Pancreas (tissue), 10 donors: ENCODE data around the gene TRMT44. TPM values are rescaled to one million over a fixed set of nuclear protein-coding genes. Genes with fewer than 3 reads are reported as not detected.

ENCODE experiments used
- ATAC-seq, 4 donors: fragments of 200-7000 bp; cut with Tn5 transposase; one replicate each; pipeline versions ENCODE4 v1.8.0 to v1.9.1; 2020; ENCODE audit warnings: mild to moderate bottlenecking in 4 of 4, moderate library complexity in 4 of 4
- DNase-seq, 6 donors: peaks; one replicate each; pipeline ENCODE4 v3.0.0-alpha.2; 2020
- FAIRE-seq: peaks from 2 replicates; lab custom pipeline; 2012; peaks lifted over from hg19 to GRCh38; lab: Jason Lieb, UNC
- H3K27ac ChIP-seq, 4 donors: fragments of 200-600 bp; sonication (generic); 1 replicate in 3 of 4; 2 replicates in 1 of 4; pipeline versions ENCODE4 v1.5.0 to v1.8.0; 2020
- H3K27me3 ChIP-seq, 4 donors: fragments of 200-600 bp; one replicate each; pipeline ENCODE4 v1.8.0; 2021
- H3K36me3 ChIP-seq, 3 donors: fragments of 200-600 bp; sonication (generic) in 1 of 3; one replicate each; pipeline versions ENCODE4 v1.5.0 to v1.8.0; 2020 to 2021
- H3K4me1 ChIP-seq, 3 donors: fragments of 200-600 bp; one replicate each; pipeline ENCODE4 v1.8.0; 2021
- H3K4me3 ChIP-seq, 4 donors: fragments of 200-600 bp; sonication (generic) in 2 of 4; one replicate each; pipeline versions ENCODE4 v1.5.0 to v1.8.0; 2020 to 2021
- H3K9me3 ChIP-seq, 4 donors: fragments of 200-600 bp; one replicate each; pipeline ENCODE4 v1.8.0; 2021
- CTCF ChIP-seq, 4 donors: fragments of 200-600 bp; sonication (generic) in 3 of 4; IDR thresholded peaks; one replicate each; pipeline versions ENCODE4 v1.5.0 to v1.8.0; 2021; ENCODE audit warnings: antibody characterized with exemption in 4 of 4
- WGBS, 2 donors: extraction: QIAGEN DNeasy Blood & Tissue Kit; methylation state at CpG; one replicate each; pipeline ENCODE4 v1.1.7; 2013; 5-methylcytosine and 5-hydroxymethylcytosine counted together
- intact Hi-C, 3 donors: fragments of 100-400 bp; cut with DNase I; formaldehyde crosslinking; loops; one replicate each; pipeline versions ENCODE4 v1.11.1 to v1.14.2; 2022
- polyA plus RNA-seq, 2 donors: library from polyadenylated mRNA; stranded (reverse); fragments of 200-250 nt; gene quantifications; one replicate each; pipeline ENCODE4 v1.2.3, GENCODE V29; 2013
- total RNA-seq, 6 donors: library from RNA; stranded (reverse); fragmentation: NEBNext Ultra II Directional in 4 of 6; extraction: Animal tissue kit (Norgen Biotek cat#: 25700) in 4 of 6; gene quantifications; one replicate each; pipeline versions ENCODE4 v1.2.1 to v1.2.4, GENCODE V29; 2021 to 2023
- donor health status: healthy with polysubstance abuse.
- donor health status: DM: no; HTN: no; CAD: no; lungs with moderate emphysema.
- donor health status: DM: no; HTN: no; CAD: no.
- donor health status: control.
- donor health status: control.
- donor health status: Bipolar disorder and iron deficiency.
- donor health status: DM: yes; HTN: yes; CAD: no.
- donor health status: DM: no; HTN: no; CAD: no.
- donor health status: DM: no; HTN: no; CAD: no.
- donor health status: DM: yes; HTN: yes; CAD: no.

The TRMT44 gene
- total and polyA plus RNA-seq, 8 donors = 6.1 to 14.0 (median 8.7) TPM

GRCh38 chr4:8441499-8442091, 1.0 kb downstream of the TRMT44 start:
- H3K4me3 ChIP-seq = peak overlapping the region; percentile 64 to 100 (median 99)
- H3K9me3 ChIP-seq = no peaks in the 10 kb centered on the region
- intact Hi-C loops = no loop called here
- no peaks in the 10 kb centered on the region for H3K36me3 ChIP-seq
- H3K27ac ChIP-seq = no peak overlapping the region
- no peak for FAIRE-seq
- peaks cover 0 to 30% (median 17%) of the 10 kb centered on the region in 3 donors for H3K4me1 ChIP-seq
- no peak for DNase-seq
- no peak for ATAC-seq
- no peaks in the 10 kb centered on the region for H3K27me3 ChIP-seq
- WGBS, 2 donors = 18 to 22% methylated on average over 17 of the region's 17 CpGs
- no peak for TF ChIP-seq CTCF (IDR thresholded peaks at IDR 0.05)

- Histone ChIP-seq H3K4me3 (peak overlapping the region in 2 of 4 donors; percentile 64 to 99), H3K4me1 (peaks cover 0 to 22% (median 17%) of the 10 kb centered on the region in 3 donors), H3K27me3 (no peaks in the 10 kb centered on the region), H3K36me3 (peaks cover 0 to 5% (median 0%) of the 10 kb centered on the region in 3 donors), H3K27ac (no peak overlapping the region), H3K9me3 (no peaks in the 10 kb centered on the region)
- 48 to 61% methylated on average over 10 of the region's 10 CpGs for WGBS, 2 donors
- DNase-seq = no peak
- TF ChIP-seq CTCF (IDR thresholded peaks at IDR 0.05) = no peak
- ATAC-seq = no peak
- intact Hi-C loops = no loop called here
- FAIRE-seq = no peak
Observed at GRCh38 chr4:8442596-8443358, 2.2 kb downstream of the TRMT44 start.

- Histone ChIP-seq H3K9me3 (no peaks in the 10 kb centered on the region), H3K4me1 (peaks cover 0 to 17% (median 14%) of the 10 kb centered on the region in 3 donors), H3K36me3 (peaks cover 0 to 14% (median 0%) of the 10 kb centered on the region in 3 donors), H3K4me3 (no peak overlapping the region), H3K27me3 (no peaks in the 10 kb centered on the region), H3K27ac (no peak overlapping the region)
- FAIRE-seq = no peak
- TF ChIP-seq CTCF (IDR thresholded peaks at IDR 0.05) = no peak
- no peak for DNase-seq
- intact Hi-C loops = no loop called here
- no peak for ATAC-seq
- 66 to 74% methylated on average over 6 of the region's 6 CpGs for WGBS, 2 donors
Observed at GRCh38 chr4:8443801-8444200, 3.2 kb downstream of the TRMT44 start.

DNA sequence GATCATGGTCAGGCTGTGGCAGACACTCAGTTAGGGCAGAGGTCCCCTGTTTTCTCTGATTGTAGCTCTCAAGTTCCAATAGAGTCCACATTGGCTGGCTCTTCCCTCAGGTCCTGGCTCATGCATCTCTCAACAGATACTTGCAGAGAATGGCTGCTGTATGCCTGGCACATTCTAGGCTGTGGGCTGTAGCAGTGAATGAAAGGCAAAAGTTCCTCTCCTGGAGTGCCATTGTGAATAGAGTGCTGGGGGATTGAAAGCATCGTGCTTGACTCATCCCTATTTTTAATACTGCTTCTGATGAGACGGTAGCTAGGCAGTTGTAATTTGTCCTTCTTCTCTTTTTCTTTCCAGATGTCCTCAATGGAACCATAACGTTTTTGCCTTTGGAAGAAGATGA, 5.5 kb downstream of the TRMT44 start:
- no peak for FAIRE-seq
- WGBS, 2 donors = 60 to 80% methylated on average over 3 of the region's 3 CpGs

More for the DNA sequence above, 5.5 kb downstream of the TRMT44 start:
- ATAC-seq (no peak), DNase-seq (no peak)
- Histone ChIP-seq H3K36me3 (peaks cover 0 to 23% (median 0%) of the 10 kb centered on the region in 3 donors), H3K27me3 (no peaks in the 10 kb centered on the region), H3K9me3 (no peaks in the 10 kb centered on the region), H3K4me1 (peaks cover 0 to 17% (median 12%) of the 10 kb centered on the region in 3 donors), H3K4me3 (no peak overlapping the region), H3K27ac (no peak overlapping the region)
- no peak for TF ChIP-seq CTCF (IDR thresholded peaks at IDR 0.05)
- intact Hi-C loops = no loop called here
